Measurements from ENCODE around the gene PCDH9.

Gene PCDH9

DNA sequence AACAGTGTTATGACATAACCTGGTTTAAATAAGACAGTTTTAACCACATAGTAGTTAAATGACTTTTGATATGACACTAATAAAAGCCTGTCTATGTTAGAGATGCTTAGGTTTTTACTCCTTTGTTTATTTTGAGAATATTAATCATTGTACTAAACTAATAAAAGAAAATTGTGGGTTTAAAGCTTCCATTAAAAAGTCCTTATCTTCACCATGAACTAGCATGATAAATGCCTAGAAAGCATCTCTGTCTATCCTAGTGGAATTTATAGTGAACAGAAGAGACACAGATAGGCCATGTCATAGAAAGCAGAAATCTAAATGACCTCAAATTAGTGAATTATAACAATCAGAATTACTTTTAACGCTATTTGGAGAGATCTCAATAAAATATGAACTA lies 255.2 kb downstream of the PCDH9 start:
- TF ChIP-seq, protein P1, sequence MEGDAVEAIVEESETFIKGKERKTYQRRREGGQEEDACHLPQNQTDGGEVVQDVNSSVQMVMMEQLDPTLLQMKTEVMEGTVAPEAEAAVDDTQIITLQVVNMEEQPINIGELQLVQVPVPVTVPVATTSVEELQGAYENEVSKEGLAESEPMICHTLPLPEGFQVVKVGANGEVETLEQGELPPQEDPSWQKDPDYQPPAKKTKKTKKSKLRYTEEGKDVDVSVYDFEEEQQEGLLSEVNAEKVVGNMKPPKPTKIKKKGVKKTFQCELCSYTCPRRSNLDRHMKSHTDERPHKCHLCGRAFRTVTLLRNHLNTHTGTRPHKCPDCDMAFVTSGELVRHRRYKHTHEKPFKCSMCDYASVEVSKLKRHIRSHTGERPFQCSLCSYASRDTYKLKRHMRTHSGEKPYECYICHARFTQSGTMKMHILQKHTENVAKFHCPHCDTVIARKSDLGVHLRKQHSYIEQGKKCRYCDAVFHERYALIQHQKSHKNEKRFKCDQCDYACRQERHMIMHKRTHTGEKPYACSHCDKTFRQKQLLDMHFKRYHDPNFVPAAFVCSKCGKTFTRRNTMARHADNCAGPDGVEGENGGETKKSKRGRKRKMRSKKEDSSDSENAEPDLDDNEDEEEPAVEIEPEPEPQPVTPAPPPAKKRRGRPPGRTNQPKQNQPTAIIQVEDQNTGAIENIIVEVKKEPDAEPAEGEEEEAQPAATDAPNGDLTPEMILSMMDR (IDR thresholded peaks at IDR 0.05; ENCODE audit: insufficient read depth, low read length, poor library complexity, severe bottlenecking): no peak
- TF ChIP-seq EZH2phosphoT487 (conservative IDR thresholded peaks at IDR 0.05; ENCODE audit: low read length): no peak
- Histone ChIP-seq H3K36me3 (ENCODE audit: low read length) (no peaks in the 10 kb centered on the region), H3K79me2 (ENCODE audit: insufficient read depth, low read length) (no peaks in the 10 kb centered on the region), H3K9me2 (replicated peaks; ENCODE audit: insufficient read depth, low read length) (no peaks in the 10 kb centered on the region), H3K9ac (ENCODE audit: low read length) (no peak overlapping the region), H3K9me3 (ENCODE audit: insufficient read depth, low read length) (no peaks in the 10 kb centered on the region), H3K27me3 (ENCODE audit: low read length) (no peaks in the 10 kb centered on the region), H3K4me3 (ENCODE audit: insufficient read depth, low read length, poor library complexity, severe bottlenecking) (no peak overlapping the region), H2AFZ (ENCODE audit: low read depth, low read length, severe bottlenecking) (no peak overlapping the region), H3K27ac (ENCODE audit: low read depth, low read length) (no peak overlapping the region), H3K4me2 (ENCODE audit: low read depth, low read length, poor library complexity, severe bottlenecking) (no peak overlapping the region), H4K20me1 (ENCODE audit: low read depth, low read length) (no peaks in the 10 kb centered on the region), H3F3A (ENCODE audit: insufficient read depth) (no peaks in the 10 kb centered on the region)

DNA sequence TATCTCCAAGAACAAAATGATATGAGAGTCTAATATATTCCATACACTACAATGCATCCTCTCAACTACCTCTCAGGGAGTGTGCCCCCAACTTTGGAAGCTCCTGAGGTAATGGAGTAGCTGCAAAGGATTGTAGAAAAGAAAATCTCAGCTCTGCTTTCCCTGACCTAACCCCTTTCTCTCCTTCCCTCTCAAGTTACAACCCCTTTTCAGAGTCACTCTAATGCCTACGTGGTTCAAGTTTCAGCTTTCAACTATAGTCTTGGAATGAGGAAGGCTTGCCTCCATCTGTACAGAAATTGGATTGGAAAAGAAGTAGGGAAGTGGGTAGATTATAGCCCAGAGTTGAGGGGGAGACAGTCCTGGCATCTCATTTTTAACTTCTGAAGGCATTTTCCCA lies 256.0 kb downstream of the PCDH9 start:
- no peaks in the 10 kb centered on the region for H4K20me1 ChIP-seq (ENCODE audit: low read depth, low read length)
- no peaks in the 10 kb centered on the region for H3K79me2 ChIP-seq (ENCODE audit: insufficient read depth, low read length)
- TF ChIP-seq EZH2phosphoT487 (conservative IDR thresholded peaks at IDR 0.05; ENCODE audit: low read length): no peak
- TF ChIP-seq, protein P1 (IDR thresholded peaks at IDR 0.05; ENCODE audit: insufficient read depth, low read length, poor library complexity, severe bottlenecking): no peak
- no peak overlapping the region for H3K4me2 ChIP-seq (ENCODE audit: low read depth, low read length, poor library complexity, severe bottlenecking)
- no peak overlapping the region for H3K4me3 ChIP-seq (ENCODE audit: insufficient read depth, low read length, poor library complexity, severe bottlenecking)
- no peaks in the 10 kb centered on the region for H3K9me2 ChIP-seq (replicated peaks; ENCODE audit: insufficient read depth, low read length)
- H3K27ac ChIP-seq (ENCODE audit: low read depth, low read length): no peak overlapping the region
- H3K9ac ChIP-seq (ENCODE audit: low read length): no peak overlapping the region
- H2AFZ ChIP-seq (ENCODE audit: low read depth, low read length, severe bottlenecking): no peak overlapping the region
- no peaks in the 10 kb centered on the region for H3K27me3 ChIP-seq (ENCODE audit: low read length)
- H3F3A ChIP-seq (ENCODE audit: insufficient read depth): no peaks in the 10 kb centered on the region
- no peaks in the 10 kb centered on the region for H3K36me3 ChIP-seq (ENCODE audit: low read length)
- H3K9me3 ChIP-seq (ENCODE audit: insufficient read depth, low read length): no peaks in the 10 kb centered on the region

GRCh38 chr13:66972659-66973058 lies 257.5 kb downstream of the PCDH9 start:
- no peaks in the 10 kb centered on the region for H3K27me3 ChIP-seq (ENCODE audit: low read length)
- no peaks in the 10 kb centered on the region for H4K20me1 ChIP-seq (ENCODE audit: low read depth, low read length)
- no peak overlapping the region for H2AFZ ChIP-seq (ENCODE audit: low read depth, low read length, severe bottlenecking)
- no peak overlapping the region for H3K27ac ChIP-seq (ENCODE audit: low read depth, low read length)
- H3F3A ChIP-seq (ENCODE audit: insufficient read depth): no peaks in the 10 kb centered on the region
- no peaks in the 10 kb centered on the region for H3K79me2 ChIP-seq (ENCODE audit: insufficient read depth, low read length)
- no peak for TF ChIP-seq EZH2phosphoT487 (conservative IDR thresholded peaks at IDR 0.05; ENCODE audit: low read length)
- TF ChIP-seq, protein P1 (IDR thresholded peaks at IDR 0.05; ENCODE audit: insufficient read depth, low read length, poor library complexity, severe bottlenecking): no peak
- no peaks in the 10 kb centered on the region for H3K9me3 ChIP-seq (ENCODE audit: insufficient read depth, low read length)
- no peak overlapping the region for H3K9ac ChIP-seq (ENCODE audit: low read length)
- no peak overlapping the region for H3K4me3 ChIP-seq (ENCODE audit: insufficient read depth, low read length, poor library complexity, severe bottlenecking)
- H3K36me3 ChIP-seq (ENCODE audit: low read length): no peaks in the 10 kb centered on the region
- no peak overlapping the region for H3K4me2 ChIP-seq (ENCODE audit: low read depth, low read length, poor library complexity, severe bottlenecking)
- no peaks in the 10 kb centered on the region for H3K9me2 ChIP-seq (replicated peaks; ENCODE audit: insufficient read depth, low read length)

All from SU-DHL-6 (cell line).